Mucosa of rectum (tissue), 2 donors: ENCODE measurements around the gene HMGCS2.

Source experiments
- H3K27ac ChIP-seq, 2 donors: one replicate each; pipeline ENCODE4 v1.7.0; 2013; ENCODE audit warnings: inconsistent platforms in 2 of 2, low read depth in 2 of 2, low read length in 2 of 2
- H3K27me3 ChIP-seq, 2 donors: one replicate each; pipeline ENCODE4 v1.7.0; 2013; ENCODE audit warnings: low read length in 2 of 2; ENCODE audit not compliant: control insufficient read depth in 2 of 2, insufficient read depth in 2 of 2
- H3K36me3 ChIP-seq, 2 donors: one replicate each; pipeline ENCODE4 v1.7.0; 2013; ENCODE audit warnings: low read length in 2 of 2; ENCODE audit not compliant: control insufficient read depth in 2 of 2, insufficient read depth in 2 of 2
- H3K4me1 ChIP-seq, 2 donors: one replicate each; pipeline ENCODE4 v1.7.0; 2013; ENCODE audit warnings: low read length in 2 of 2, mild to moderate bottlenecking in 1 of 2; ENCODE audit not compliant: control insufficient read depth in 2 of 2, insufficient read depth in 2 of 2
- H3K4me3 ChIP-seq, 2 donors: one replicate each; pipeline ENCODE4 v1.7.0; 2013; ENCODE audit warnings: low read length in 2 of 2
- H3K9ac ChIP-seq, 2 donors: one replicate each; pipeline ENCODE4 v1.7.0; 2013; ENCODE audit warnings: low read length in 2 of 2, low read depth in 1 of 2, mild to moderate bottlenecking in 1 of 2
- H3K9me3 ChIP-seq, 2 donors: one replicate each; pipeline ENCODE4 v1.7.0; 2013; ENCODE audit warnings: low read length in 2 of 2; ENCODE audit not compliant: control insufficient read depth in 2 of 2
- donor health status: healthy.
- donor health status: Normal muscosa, but diverticular disease.

The HMGCS2 gene

GRCh38 chr1:119779869-119780356, 11.2 kb upstream of the HMGCS2 start:
- peaks cover 14 to 56% of the 10 kb centered on the region in 2 donors for H3K4me1 ChIP-seq
- H3K36me3 ChIP-seq = no peaks in the 10 kb centered on the region
- H3K4me3 ChIP-seq = peak overlapping the region; percentile 53 to 65
- no peaks in the 10 kb centered on the region for H3K27me3 ChIP-seq
- H3K9ac ChIP-seq = peak overlapping the region; percentile 5 to 55
- H3K9me3 ChIP-seq = no peaks in the 10 kb centered on the region
- peak overlapping the region; percentile 82 to 91 for H3K27ac ChIP-seq

- Histone ChIP-seq H3K36me3 (no peaks in the 10 kb centered on the region), H3K27me3 (no peaks in the 10 kb centered on the region), H3K9me3 (no peaks in the 10 kb centered on the region), H3K4me1 (peaks cover 18 to 50% of the 10 kb centered on the region in 2 donors), H3K27ac (peak overlapping the region; percentile 82 to 91), H3K4me3 (peak overlapping the region; percentile 53 to 65), H3K9ac (peak overlapping the region; percentile 28 to 55)
These were observed 10.3 kb upstream of the HMGCS2 start for GRCh38 chr1:119778886-119779560.

- Histone ChIP-seq H3K9me3 (no peaks in the 10 kb centered on the region), H3K27ac (peak overlapping the region; percentile 2 to 38), H3K27me3 (no peaks in the 10 kb centered on the region), H3K4me1 (peaks cover 24 to 47% of the 10 kb centered on the region in 2 donors), H3K36me3 (no peaks in the 10 kb centered on the region), H3K4me3 (no peak overlapping the region), H3K9ac (no peak overlapping the region)
These were observed 9.7 kb upstream of the HMGCS2 start for GRCh38 chr1:119778359-119778758.

GRCh38 chr1:119774746-119775490, 6.2 kb upstream of the HMGCS2 start:
- Histone ChIP-seq H3K9me3 (no peaks in the 10 kb centered on the region), H3K27ac (peak overlapping the region; percentile 62 to 87), H3K9ac (peak overlapping the region in 1 of 2 donors; percentile 24), H3K27me3 (no peaks in the 10 kb centered on the region), H3K4me1 (peaks cover 18 to 46% of the 10 kb centered on the region in 2 donors), H3K36me3 (no peaks in the 10 kb centered on the region), H3K4me3 (no peak overlapping the region)

- H3K9me3 ChIP-seq = no peaks in the 10 kb centered on the region
- H3K4me1 ChIP-seq = peaks cover 18 to 46% of the 10 kb centered on the region in 2 donors
- no peak overlapping the region for H3K4me3 ChIP-seq
- no peaks in the 10 kb centered on the region for H3K27me3 ChIP-seq
- peak overlapping the region; percentile 62 to 87 for H3K27ac ChIP-seq
- no peak overlapping the region for H3K9ac ChIP-seq
- H3K36me3 ChIP-seq = no peaks in the 10 kb centered on the region
These were observed 5.1 kb upstream of the HMGCS2 start for GRCh38 chr1:119773711-119774241.

- no peak overlapping the region for H3K4me3 ChIP-seq
- H3K9me3 ChIP-seq = no peaks in the 10 kb centered on the region
- peaks cover 18 to 39% of the 10 kb centered on the region in 2 donors for H3K4me1 ChIP-seq
- H3K27ac ChIP-seq = no peak overlapping the region
- H3K9ac ChIP-seq = no peak overlapping the region
- H3K27me3 ChIP-seq = no peaks in the 10 kb centered on the region
- H3K36me3 ChIP-seq = no peaks in the 10 kb centered on the region
These were observed 3.6 kb upstream of the HMGCS2 start for GRCh38 chr1:119772298-119772697.

GRCh38 chr1:119771770-119772169, 3.1 kb upstream of the HMGCS2 start:
- no peaks in the 10 kb centered on the region for H3K27me3 ChIP-seq
- peak overlapping the region; percentile 35 to 45 for H3K27ac ChIP-seq
- no peak overlapping the region for H3K4me3 ChIP-seq
- H3K9ac ChIP-seq = peak overlapping the region in 1 of 2 donors; percentile 4
- H3K4me1 ChIP-seq = peaks cover 18 to 41% of the 10 kb centered on the region in 2 donors
- H3K9me3 ChIP-seq = no peaks in the 10 kb centered on the region
- H3K36me3 ChIP-seq = no peaks in the 10 kb centered on the region

GRCh38 chr1:119771016-119771415, 2.3 kb upstream of the HMGCS2 start:
- H3K36me3 ChIP-seq = no peaks in the 10 kb centered on the region
- peak overlapping the region; percentile 35 to 45 for H3K27ac ChIP-seq
- H3K27me3 ChIP-seq = no peaks in the 10 kb centered on the region
- peaks cover 18 to 42% of the 10 kb centered on the region in 2 donors for H3K4me1 ChIP-seq
- no peak overlapping the region for H3K9ac ChIP-seq
- H3K9me3 ChIP-seq = no peaks in the 10 kb centered on the region
- no peak overlapping the region for H3K4me3 ChIP-seq

GRCh38 chr1:119767486-119767885, 1.2 kb downstream of the HMGCS2 start:
- Histone ChIP-seq H3K4me3 (peak overlapping the region; percentile 76 to 80), H3K9ac (peak overlapping the region; percentile 74 to 85), H3K27ac (peak overlapping the region; percentile 81 to 90), H3K4me1 (peaks cover 13 to 40% of the 10 kb centered on the region in 2 donors), H3K36me3 (peaks cover 6 to 11% of the 10 kb centered on the region in 2 donors), H3K9me3 (no peaks in the 10 kb centered on the region), H3K27me3 (no peaks in the 10 kb centered on the region)

- H3K4me1 ChIP-seq = peaks cover 13 to 35% of the 10 kb centered on the region in 2 donors
- peak overlapping the region; percentile 74 to 85 for H3K9ac ChIP-seq
- peak overlapping the region; percentile 81 to 90 for H3K27ac ChIP-seq
- H3K4me3 ChIP-seq = peak overlapping the region; percentile 76 to 80
- H3K9me3 ChIP-seq = no peaks in the 10 kb centered on the region
- peaks cover 6 to 11% of the 10 kb centered on the region in 2 donors for H3K36me3 ChIP-seq
- no peaks in the 10 kb centered on the region for H3K27me3 ChIP-seq
These were observed 2.3 kb downstream of the HMGCS2 start for GRCh38 chr1:119766374-119766794.
